Measurements from ENCODE around the gene FOXA3. TPM values are rescaled to one million over a fixed set of nuclear protein-coding genes. Genes with fewer than 3 reads are reported as not detected.

FOXA3 gene
- total RNA-seq, 1 donor from 2014 or later = 0.59 TPM

DNA sequence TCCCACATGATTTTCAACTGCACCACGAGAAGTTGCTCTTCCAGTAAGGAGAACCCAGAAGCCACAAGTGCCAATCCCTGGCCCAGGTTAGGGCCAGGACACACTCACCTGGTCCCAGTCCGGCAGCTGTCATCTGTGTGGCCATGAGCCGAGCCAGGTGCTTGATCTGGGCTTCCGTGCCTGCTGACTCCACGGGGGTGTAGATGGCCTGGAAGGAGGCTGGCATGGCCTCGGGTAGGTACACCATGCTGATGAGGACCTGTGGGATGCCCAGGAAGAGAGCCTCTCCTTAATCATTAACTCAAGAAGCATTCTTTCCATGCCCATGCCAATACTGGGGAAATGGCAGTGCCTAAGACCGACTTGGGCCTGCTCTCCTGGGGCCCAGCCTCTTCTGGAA is 29.2 kb upstream of the FOXA3 start:
- Mint-ChIP-seq H3K27me3 (ENCODE audit: low read depth, unreplicated experiment) (no peaks in the 10 kb centered on the region), H3K4me1 (ENCODE audit: low read depth, unreplicated experiment) (no peaks in the 10 kb centered on the region), H3K27ac (ENCODE audit: unreplicated experiment) (no peak overlapping the region), H3K4me3 (ENCODE audit: unreplicated experiment) (no peak overlapping the region), H3K36me3 (ENCODE audit: low read depth, unreplicated experiment) (peaks cover 29% of the 10 kb centered on the region), H3K9me3 (ENCODE audit: unreplicated experiment) (no peaks in the 10 kb centered on the region)
- Histone ChIP-seq H3K4me2 (ENCODE audit: low read length) (no peak overlapping the region), H3K79me2 (ENCODE audit: insufficient read depth, low read length) (no peaks in the 10 kb centered on the region), H3K9me3 (ENCODE audit: insufficient read depth, low read depth, low read length) (no peaks in the 10 kb centered on the region), H3K4me1 (ENCODE audit: insufficient read depth, low read length) (no peaks in the 10 kb centered on the region), H3K27ac (ENCODE audit: low read depth, low read length) (no peak overlapping the region), H3K36me3 (ENCODE audit: insufficient read depth, low read length) (peaks cover 48% of the 10 kb centered on the region), H3K9ac (ENCODE audit: low read length) (no peak overlapping the region), H3K27me3 (ENCODE audit: insufficient read depth, low read length) (no peaks in the 10 kb centered on the region), H2AFZ (ENCODE audit: low read depth, low read length) (no peak overlapping the region), H4K20me1 (ENCODE audit: insufficient read depth, low read length) (peaks cover 19% of the 10 kb centered on the region), H3K4me3 (ENCODE audit: insufficient read depth, low read depth, low read length) (no peak overlapping the region)
- no peak for DNase-seq (ENCODE audit: low read depth)
- FAIRE-seq = no peak
- no peak for TF ChIP-seq EZH2 (IDR thresholded peaks at IDR 0.05; ENCODE audit: insufficient read depth, low read length)
- TF ChIP-seq, protein P1, sequence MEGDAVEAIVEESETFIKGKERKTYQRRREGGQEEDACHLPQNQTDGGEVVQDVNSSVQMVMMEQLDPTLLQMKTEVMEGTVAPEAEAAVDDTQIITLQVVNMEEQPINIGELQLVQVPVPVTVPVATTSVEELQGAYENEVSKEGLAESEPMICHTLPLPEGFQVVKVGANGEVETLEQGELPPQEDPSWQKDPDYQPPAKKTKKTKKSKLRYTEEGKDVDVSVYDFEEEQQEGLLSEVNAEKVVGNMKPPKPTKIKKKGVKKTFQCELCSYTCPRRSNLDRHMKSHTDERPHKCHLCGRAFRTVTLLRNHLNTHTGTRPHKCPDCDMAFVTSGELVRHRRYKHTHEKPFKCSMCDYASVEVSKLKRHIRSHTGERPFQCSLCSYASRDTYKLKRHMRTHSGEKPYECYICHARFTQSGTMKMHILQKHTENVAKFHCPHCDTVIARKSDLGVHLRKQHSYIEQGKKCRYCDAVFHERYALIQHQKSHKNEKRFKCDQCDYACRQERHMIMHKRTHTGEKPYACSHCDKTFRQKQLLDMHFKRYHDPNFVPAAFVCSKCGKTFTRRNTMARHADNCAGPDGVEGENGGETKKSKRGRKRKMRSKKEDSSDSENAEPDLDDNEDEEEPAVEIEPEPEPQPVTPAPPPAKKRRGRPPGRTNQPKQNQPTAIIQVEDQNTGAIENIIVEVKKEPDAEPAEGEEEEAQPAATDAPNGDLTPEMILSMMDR (IDR thresholded peaks at IDR 0.05; ENCODE audit: insufficient read depth, low read depth, low read length) = no peak

DNA sequence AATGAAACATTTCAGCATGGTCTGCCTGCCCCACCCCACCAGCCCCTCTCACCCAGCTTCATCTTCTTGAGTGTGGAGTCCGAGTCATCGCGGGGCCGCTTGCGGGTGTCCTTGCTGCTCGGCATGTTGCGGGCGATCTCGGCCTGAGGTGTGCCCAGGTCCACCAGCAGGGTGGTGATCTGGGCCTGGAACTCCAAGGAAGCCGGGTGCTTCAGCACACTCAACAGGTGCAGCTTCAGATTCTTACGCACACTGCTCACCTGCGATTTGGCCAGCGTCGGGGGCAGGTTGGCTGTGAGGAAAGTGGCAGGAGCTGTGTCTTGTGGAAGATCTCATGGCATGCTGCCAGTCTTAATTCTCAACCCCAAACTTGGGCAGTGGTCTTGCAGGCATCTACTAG is 21.9 kb upstream of the FOXA3 start:
- H3K4me1 Mint-ChIP-seq (ENCODE audit: low read depth, unreplicated experiment) = no peaks in the 10 kb centered on the region
- H3K27ac ChIP-seq (ENCODE audit: low read depth, low read length) = no peak overlapping the region
- no peaks in the 10 kb centered on the region for H3K4me1 ChIP-seq (ENCODE audit: insufficient read depth, low read length)
- DNase-seq (ENCODE audit: low read depth) = no peak
- H3K9me3 ChIP-seq (ENCODE audit: insufficient read depth, low read depth, low read length) = no peaks in the 10 kb centered on the region
- no peak overlapping the region for H2AFZ ChIP-seq (ENCODE audit: low read depth, low read length)
- no peak overlapping the region for H3K9ac ChIP-seq (ENCODE audit: low read length)
- no peak for FAIRE-seq
- no peak overlapping the region for H3K27ac Mint-ChIP-seq (ENCODE audit: unreplicated experiment)
- no peak overlapping the region for H3K4me2 ChIP-seq (ENCODE audit: low read length)
- no peaks in the 10 kb centered on the region for H3K27me3 Mint-ChIP-seq (ENCODE audit: low read depth, unreplicated experiment)
- H3K9me3 Mint-ChIP-seq (ENCODE audit: unreplicated experiment) = no peaks in the 10 kb centered on the region
- peaks cover 32% of the 10 kb centered on the region for H3K36me3 Mint-ChIP-seq (ENCODE audit: low read depth, unreplicated experiment)
- no peak overlapping the region for H3K4me3 ChIP-seq (ENCODE audit: insufficient read depth, low read depth, low read length)
- TF ChIP-seq EZH2 (IDR thresholded peaks at IDR 0.05; ENCODE audit: insufficient read depth, low read length) = no peak
- TF ChIP-seq, protein P1 (IDR thresholded peaks at IDR 0.05; ENCODE audit: insufficient read depth, low read depth, low read length) = no peak
- peaks cover 18% of the 10 kb centered on the region for H4K20me1 ChIP-seq (ENCODE audit: insufficient read depth, low read length)
- H3K79me2 ChIP-seq (ENCODE audit: insufficient read depth, low read length) = no peaks in the 10 kb centered on the region
- H3K27me3 ChIP-seq (ENCODE audit: insufficient read depth, low read length) = no peaks in the 10 kb centered on the region
- peaks cover 39% of the 10 kb centered on the region for H3K36me3 ChIP-seq (ENCODE audit: insufficient read depth, low read length)
- no peak overlapping the region for H3K4me3 Mint-ChIP-seq (ENCODE audit: unreplicated experiment)

DNA sequence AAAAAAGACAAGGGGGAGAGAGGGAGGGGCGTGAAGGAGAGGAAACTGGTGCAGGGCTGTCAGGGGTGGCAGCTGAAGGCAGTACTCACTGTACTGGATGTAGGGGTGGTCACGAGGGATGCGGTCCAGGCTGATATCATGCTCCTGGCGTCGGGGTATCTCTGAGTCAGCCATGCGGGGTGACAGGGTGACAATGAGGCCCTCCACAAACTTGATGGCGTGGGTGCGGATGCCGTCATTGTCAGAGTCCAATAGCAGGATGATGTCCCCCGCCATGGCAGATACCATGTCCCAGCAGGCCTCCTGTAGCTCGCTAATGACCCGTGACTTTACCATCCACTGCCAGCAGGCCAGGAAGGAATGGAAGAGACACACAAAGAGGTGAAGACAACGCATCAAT is 16.5 kb upstream of the FOXA3 start:
- Histone ChIP-seq H3K4me3 (ENCODE audit: insufficient read depth, low read depth, low read length) (no peak overlapping the region), H3K4me1 (ENCODE audit: insufficient read depth, low read length) (no peaks in the 10 kb centered on the region), H3K4me2 (ENCODE audit: low read length) (no peak overlapping the region), H3K9me3 (ENCODE audit: insufficient read depth, low read depth, low read length) (no peaks in the 10 kb centered on the region), H2AFZ (ENCODE audit: low read depth, low read length) (no peak overlapping the region), H3K79me2 (ENCODE audit: insufficient read depth, low read length) (no peaks in the 10 kb centered on the region), H3K9ac (ENCODE audit: low read length) (no peak overlapping the region), H3K27me3 (ENCODE audit: insufficient read depth, low read length) (no peaks in the 10 kb centered on the region), H4K20me1 (ENCODE audit: insufficient read depth, low read length) (peaks cover 27% of the 10 kb centered on the region), H3K36me3 (ENCODE audit: insufficient read depth, low read length) (peaks cover 49% of the 10 kb centered on the region), H3K27ac (ENCODE audit: low read depth, low read length) (no peak overlapping the region)
- FAIRE-seq (no peak), DNase-seq (ENCODE audit: low read depth) (no peak)
- TF ChIP-seq EZH2 (IDR thresholded peaks at IDR 0.05; ENCODE audit: insufficient read depth, low read length) = no peak
- TF ChIP-seq, protein P1 (IDR thresholded peaks at IDR 0.05; ENCODE audit: insufficient read depth, low read depth, low read length) = no peak
- Mint-ChIP-seq H3K4me3 (ENCODE audit: unreplicated experiment) (no peak overlapping the region), H3K4me1 (ENCODE audit: low read depth, unreplicated experiment) (peaks cover 3% of the 10 kb centered on the region), H3K27ac (ENCODE audit: unreplicated experiment) (no peak overlapping the region), H3K36me3 (ENCODE audit: low read depth, unreplicated experiment) (peaks cover 31% of the 10 kb centered on the region), H3K9me3 (ENCODE audit: unreplicated experiment) (no peaks in the 10 kb centered on the region), H3K27me3 (ENCODE audit: low read depth, unreplicated experiment) (no peaks in the 10 kb centered on the region)
